Fibroblast of peridontal ligament (primary cell): ENCODE data around the gene CNTN1.
"Not testable (repeated sequence)": the region's sequence is repeated elsewhere in the genome, so short reads cannot be mapped to it uniquely, and the experiment has no call there.

Experiments used
- DNase-seq: peaks from one replicate; pipeline ENCODE4 v3.0.0-alpha.2; 2010; ENCODE audit errors: extremely low read depth

Gene CNTN1

GRCh38 chr12:40701756-40702155, 9.5 kb downstream of the CNTN1 start:
- DNase-seq = no peak

- no peak for DNase-seq
Observed at GRCh38 chr12:40711121-40711520, 18.9 kb downstream of the CNTN1 start.

- DNase-seq = no peak
Observed at GRCh38 chr12:40714636-40715035, 22.4 kb downstream of the CNTN1 start.

GRCh38 chr12:40716037-40716436, 23.8 kb downstream of the CNTN1 start:
- DNase-seq = no peak

GRCh38 chr12:40717576-40717975, 25.3 kb downstream of the CNTN1 start:
- no peak for DNase-seq

GRCh38 chr12:40718878-40719372, 26.7 kb downstream of the CNTN1 start:
- no peak for DNase-seq

GRCh38 chr12:40723001-40723400, 30.8 kb downstream of the CNTN1 start:
- DNase-seq = no peak

GRCh38 chr12:40726366-40726765, 34.1 kb downstream of the CNTN1 start:
- no peak for DNase-seq

- no peak for DNase-seq
Observed at GRCh38 chr12:40727774-40728483, 35.7 kb downstream of the CNTN1 start.

- DNase-seq = no peak
Observed at GRCh38 chr12:40730281-40730680, 38.0 kb downstream of the CNTN1 start.

GRCh38 chr12:40733871-40734270, 41.6 kb downstream of the CNTN1 start:
- DNase-seq = no peak

- DNase-seq = no peak
Observed at GRCh38 chr12:40734276-40734675, 42.0 kb downstream of the CNTN1 start.

GRCh38 chr12:40735551-40736230, 43.5 kb downstream of the CNTN1 start:
- DNase-seq = no peak

GRCh38 chr12:40737416-40737815, 45.2 kb downstream of the CNTN1 start:
- not testable (repeated sequence) for DNase-seq

- DNase-seq = no peak
Observed at GRCh38 chr12:40738856-40739255, 46.6 kb downstream of the CNTN1 start.

- no peak for DNase-seq
Observed at GRCh38 chr12:40742041-40742440, 49.8 kb downstream of the CNTN1 start.

- no peak for DNase-seq
Observed at GRCh38 chr12:40745386-40745785, 53.1 kb downstream of the CNTN1 start.

GRCh38 chr12:40749863-40750262, 57.6 kb downstream of the CNTN1 start:
- DNase-seq = no peak

GRCh38 chr12:40752011-40752410, 59.8 kb downstream of the CNTN1 start:
- DNase-seq = no peak

GRCh38 chr12:40760821-40761220, 68.6 kb downstream of the CNTN1 start:
- DNase-seq = no peak

GRCh38 chr12:40762072-40762471, 69.8 kb downstream of the CNTN1 start:
- DNase-seq = no peak

GRCh38 chr12:40768125-40768864, 76.1 kb downstream of the CNTN1 start:
- no peak for DNase-seq

GRCh38 chr12:40769846-40770245, 77.6 kb downstream of the CNTN1 start:
- no peak for DNase-seq
